ENCODE data around the gene CRYBG1.
"Not testable (repeated sequence)": the region's sequence is repeated elsewhere in the genome, so short reads cannot be mapped to it uniquely, and the experiment has no call there.

CRYBG1 gene

GRCh38 chr6:106511288-106512047 is 151.0 kb downstream of the CRYBG1 start:
- peak; percentile 40 for DNase-seq

- DNase-seq: peak; percentile 80
Measured at GRCh38 chr6:106512048-106512967, 151.8 kb downstream of the CRYBG1 start.

- no peak for DNase-seq
Measured at GRCh38 chr6:106512968-106513574, 152.6 kb downstream of the CRYBG1 start.

- DNase-seq: peak; percentile 34
Measured at GRCh38 chr6:106513808-106514582, 153.5 kb downstream of the CRYBG1 start.

DNA sequence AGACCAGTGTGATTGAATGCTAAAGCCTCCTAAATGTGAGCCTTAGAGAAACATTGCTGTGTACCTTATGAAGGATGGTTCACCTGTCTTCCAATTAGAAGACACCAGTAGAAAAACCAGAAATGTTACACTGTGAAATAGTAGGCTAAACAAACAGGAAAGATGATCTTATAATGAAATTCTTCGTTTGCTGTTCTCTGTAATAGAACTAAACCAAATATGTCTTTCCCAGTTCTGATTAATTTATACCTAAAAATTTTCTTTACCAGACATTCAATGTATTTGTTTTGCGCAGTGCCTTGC is 154.0 kb downstream of the CRYBG1 start:
- no peak for DNase-seq

- DNase-seq: not testable (repeated sequence)
Measured at GRCh38 chr6:106515582-106515981, 155.1 kb downstream of the CRYBG1 start.

GRCh38 chr6:106516616-106517015 is 156.1 kb downstream of the CRYBG1 start:
- peak; percentile 35 for DNase-seq

- no peak for DNase-seq
Measured at GRCh38 chr6:106517706-106518105, 157.2 kb downstream of the CRYBG1 start.

- DNase-seq: no peak
Measured at GRCh38 chr6:106518748-106519147, 158.2 kb downstream of the CRYBG1 start.

DNA sequence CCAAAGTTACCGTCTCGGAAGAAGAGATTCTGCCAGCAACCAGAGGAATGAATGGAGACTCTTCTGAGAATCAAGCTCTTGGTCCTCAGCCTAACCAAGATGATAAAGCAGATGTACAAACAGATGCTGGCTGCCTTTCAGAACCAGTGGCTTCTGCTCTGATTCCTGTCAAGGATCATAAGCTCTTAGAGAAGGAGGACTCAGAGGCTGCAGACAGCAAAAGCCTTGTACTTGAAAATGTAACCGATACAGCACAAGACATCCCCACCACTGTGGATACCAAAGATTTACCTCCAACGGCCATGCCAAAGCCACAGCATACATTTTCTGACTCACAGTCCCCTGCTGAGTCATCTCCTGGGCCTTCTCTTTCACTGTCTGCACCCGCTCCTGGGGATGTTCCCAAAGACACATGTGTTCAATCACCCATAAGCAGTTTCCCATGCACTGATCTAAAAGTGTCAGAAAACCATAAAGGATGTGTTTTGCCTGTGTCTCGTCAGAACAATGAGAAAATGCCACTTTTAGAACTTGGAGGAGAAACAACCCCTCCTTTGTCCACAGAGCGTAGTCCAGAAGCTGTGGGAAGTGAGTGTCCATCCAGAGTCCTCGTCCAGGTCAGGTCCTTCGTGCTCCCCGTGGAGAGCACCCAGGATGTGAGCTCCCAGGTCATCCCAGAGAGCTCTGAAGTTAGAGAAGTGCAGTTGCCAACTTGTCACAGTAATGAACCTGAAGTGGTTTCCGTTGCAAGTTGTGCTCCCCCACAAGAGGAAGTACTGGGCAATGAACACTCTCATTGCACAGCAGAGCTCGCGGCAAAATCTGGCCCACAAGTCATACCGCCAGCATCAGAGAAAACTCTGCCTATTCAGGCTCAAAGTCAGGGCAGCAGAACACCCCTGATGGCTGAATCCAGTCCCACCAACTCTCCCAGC is 159.2 kb downstream of the CRYBG1 start:
- peak; percentile 83 for DNase-seq

DNA sequence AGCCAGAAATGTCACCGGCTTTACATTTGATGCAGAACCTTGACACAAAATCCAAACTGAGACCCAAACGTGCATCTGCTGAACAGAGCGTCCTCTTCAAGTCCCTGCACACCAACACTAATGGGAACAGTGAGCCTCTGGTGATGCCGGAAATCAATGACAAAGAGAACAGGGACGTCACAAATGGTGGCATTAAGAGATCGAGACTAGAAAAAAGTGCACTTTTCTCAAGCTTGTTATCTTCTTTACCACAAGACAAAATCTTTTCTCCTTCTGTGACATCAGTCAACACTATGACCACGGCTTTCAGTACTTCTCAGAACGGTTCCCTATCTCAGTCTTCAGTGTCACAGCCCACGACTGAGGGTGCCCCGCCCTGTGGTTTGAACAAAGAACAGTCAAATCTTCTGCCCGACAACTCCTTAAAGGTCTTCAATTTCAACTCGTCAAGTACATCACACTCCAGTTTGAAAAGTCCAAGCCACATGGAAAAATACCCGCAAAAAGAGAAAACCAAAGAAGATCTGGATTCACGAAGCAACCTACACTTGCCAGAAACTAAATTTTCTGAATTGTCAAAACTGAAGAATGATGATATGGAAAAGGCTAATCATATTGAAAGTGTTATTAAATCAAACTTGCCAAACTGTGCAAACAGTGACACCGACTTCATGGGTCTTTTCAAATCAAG is 160.3 kb downstream of the CRYBG1 start:
- peak; percentile 93 for DNase-seq

DNA sequence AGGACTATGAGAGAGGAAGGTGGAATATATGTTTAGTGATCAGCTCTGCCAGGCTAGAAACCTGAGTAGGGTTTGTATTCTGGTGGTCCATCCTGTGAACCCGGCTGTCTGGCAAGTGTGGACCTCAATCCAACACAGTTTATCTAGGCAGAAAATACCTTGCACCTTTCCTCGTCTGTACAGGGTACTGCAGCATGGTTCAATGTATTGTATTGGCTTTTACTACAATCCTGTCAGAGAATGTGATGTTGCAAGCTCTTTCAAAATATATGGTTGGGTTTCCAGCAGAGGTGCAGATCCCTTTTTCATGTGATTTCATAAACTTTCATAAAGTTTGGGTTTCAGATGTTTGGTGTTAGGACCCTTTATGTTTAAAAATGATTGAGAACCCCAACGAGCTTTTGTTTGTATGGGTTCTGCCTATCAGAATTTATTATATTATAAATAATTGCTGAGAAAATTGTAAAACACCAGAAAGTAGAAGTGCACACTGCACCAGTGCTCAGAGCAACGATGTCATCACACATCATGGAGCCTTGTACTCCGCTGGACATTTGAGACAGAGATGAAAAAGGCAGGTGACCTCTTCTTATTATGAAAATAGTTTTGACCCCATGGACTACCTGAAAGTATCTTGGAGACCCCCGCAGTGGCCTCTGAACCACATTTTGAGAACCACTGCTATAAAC is 162.2 kb downstream of the CRYBG1 start:
- peak; percentile 41 for DNase-seq

DNA sequence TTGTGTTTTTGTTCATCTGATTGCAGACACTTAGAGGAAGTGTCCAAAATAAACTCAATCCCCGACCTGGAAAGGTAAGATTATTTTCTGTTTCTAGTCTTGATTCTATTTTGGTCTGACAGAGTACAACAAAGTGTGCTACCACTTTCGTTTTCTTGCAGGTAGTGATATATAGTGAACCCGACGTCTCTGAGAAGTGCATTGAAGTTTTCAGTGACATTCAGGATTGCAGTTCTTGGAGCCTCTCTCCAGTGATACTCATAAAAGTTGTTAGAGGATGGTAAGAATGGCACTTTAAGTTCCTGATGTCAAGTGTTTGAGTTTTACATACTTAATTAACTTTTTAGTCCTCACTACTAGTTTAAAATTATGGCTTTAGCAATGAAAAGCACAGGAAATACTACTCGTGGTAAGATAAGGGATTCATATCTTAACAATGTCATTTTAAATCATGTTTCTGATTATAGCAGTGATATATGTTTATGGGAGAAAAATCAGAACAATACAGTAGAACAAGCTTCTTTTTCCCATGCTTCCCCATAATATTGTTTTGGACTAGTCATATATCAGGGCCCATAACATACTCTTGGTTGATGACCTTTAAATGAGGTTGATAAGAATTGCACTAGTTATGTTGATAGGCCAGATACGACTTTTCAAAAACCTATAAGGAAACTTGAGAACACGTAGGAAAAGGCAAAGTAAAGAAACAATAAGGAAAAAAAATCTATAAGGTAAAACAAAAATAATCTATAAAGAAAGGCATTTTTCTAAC is 164.8 kb downstream of the CRYBG1 start:
- DNase-seq: peak; percentile 63

DNA sequence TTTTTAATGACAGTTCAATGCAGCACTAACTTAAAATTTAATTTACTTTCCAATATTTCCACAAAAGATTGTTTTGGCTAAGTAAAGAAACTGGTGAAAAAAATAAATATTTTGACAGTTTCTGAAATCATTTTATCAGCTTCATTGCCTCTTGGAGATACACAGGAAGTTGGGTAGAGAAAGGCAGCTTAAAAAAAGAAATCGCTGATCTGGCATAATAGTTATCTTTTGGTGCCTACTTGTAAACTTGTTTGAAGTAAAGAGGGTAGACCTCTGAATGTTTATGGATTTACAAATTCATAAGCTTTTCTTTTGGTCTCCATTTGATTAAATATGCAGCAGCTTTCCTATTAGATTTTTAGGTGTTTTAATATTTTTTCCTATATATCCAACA is 165.4 kb downstream of the CRYBG1 start:
- peak; percentile 54 for DNase-seq

DNA sequence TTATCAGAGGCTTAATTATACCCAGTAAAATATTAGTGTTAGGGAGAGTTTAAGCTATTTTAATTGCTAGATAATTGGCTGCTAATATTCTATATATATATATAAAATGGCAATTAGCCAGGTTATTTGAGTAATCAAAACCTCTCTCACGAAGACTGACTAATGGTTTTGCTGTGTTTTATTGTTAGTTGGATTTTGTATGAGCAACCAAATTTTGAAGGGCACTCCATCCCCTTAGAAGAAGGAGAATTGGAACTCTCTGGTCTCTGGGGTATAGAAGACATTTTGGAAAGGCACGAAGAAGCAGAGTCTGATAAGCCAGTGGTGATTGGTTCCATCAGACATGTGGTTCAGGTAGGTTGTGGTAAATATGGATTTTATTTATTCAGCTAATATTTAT is 166.6 kb downstream of the CRYBG1 start:
- DNase-seq: no peak

DNA sequence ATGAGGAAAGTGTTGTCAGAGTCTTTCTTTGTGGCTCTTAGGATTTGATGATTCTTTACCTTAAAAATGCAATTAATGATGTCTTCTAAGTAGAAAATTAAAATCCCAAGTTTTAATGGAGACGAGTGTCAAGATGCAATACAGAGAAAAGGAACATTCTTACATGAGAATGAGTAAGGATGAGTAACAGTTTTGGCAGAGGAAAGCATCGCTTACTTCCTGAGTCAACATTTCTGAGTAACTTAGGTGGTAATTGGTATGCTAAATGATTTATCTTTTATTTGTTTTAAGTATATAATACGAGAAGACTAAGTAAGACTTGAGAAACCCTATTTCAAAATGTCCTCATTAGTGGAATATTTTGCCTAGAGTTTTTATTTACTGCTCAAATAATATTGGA is 167.5 kb downstream of the CRYBG1 start:
- DNase-seq: no peak

DNA sequence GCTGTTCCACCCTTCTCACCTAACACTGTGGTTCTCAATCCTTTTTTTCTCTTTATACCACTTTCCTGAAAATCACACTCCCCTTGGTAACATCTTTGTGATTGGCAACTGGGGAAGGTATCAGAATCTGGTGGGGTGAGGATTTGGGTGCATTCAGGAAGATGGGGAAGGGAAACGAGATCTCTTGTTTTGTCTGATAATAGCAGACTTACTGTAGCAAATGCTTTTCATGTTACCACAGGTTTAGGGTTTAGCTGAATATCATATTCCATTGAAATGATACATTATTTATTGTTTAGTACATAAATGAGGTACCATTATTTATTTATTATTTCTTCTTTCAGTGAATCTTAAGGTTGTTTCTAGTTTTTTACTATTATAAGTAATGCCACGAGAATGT is 168.0 kb downstream of the CRYBG1 start:
- DNase-seq: no peak

- no peak for DNase-seq
Measured at GRCh38 chr6:106529438-106529837, 168.9 kb downstream of the CRYBG1 start.

DNA sequence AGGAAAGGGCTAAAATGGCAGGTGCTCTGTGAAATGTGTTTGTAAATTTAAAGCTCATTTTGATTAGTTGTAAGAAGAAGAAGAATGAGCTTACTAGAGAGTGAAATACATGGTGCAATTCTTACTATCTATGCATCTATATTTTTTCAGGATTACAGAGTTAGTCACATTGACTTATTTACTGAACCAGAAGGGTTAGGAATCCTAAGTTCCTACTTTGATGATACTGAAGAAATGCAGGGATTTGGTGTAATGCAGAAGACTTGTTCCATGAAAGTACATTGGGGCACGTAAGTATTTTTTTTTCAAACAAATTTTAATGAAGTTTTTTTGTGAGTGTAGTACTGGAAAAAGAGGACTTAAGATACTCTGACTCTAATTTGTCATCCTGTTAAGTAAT is 169.5 kb downstream of the CRYBG1 start:
- no peak for DNase-seq

DNA sequence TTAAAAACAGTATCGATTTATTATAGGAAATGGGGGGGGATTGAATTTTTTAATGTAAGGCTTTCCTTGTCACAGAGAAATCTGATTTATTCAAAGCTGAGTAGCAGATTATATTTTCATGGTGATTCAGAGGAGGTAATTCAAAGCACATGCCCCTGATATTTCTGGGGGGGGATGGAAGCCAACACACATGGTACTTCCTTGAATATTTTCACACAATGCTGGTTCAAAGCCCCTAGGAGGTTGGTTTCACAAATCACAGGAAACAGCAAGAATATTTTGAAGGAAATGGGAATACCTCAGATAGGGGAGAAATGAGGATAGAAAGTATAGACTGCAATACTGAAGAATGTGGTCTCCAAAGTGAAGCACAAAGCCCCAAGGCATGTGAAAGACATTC is 170.0 kb downstream of the CRYBG1 start:
- no peak for DNase-seq

Data from CD4-positive, alpha-beta T cell treated with Interleukin-21 for 1 hour (primary cell).